AG04450 (cell line): ENCODE data around the gene RABL2B. TPM values are rescaled to one million over a fixed set of nuclear protein-coding genes. Genes with fewer than 3 reads are reported as not detected.
"Not testable (repeated sequence)": the region's sequence is repeated elsewhere in the genome, so short reads cannot be mapped to it uniquely, and the experiment has no call there.

Source experiments
- CTCF ChIA-PET: fragments of 300-600, 350-600 bp; formaldehyde crosslinking; extraction: SDS; loops from one replicate; lab custom pipeline; 2022; ENCODE audit warnings: antibody characterized with exemption, inconsistent platforms; lab: Charles Lee
- POLR2A ChIA-PET: fragments of 350-600 bp; formaldehyde crosslinking; extraction: SDS; loops from one replicate; lab custom pipeline; 2021; ENCODE audit warnings: antibody characterized with exemption, inconsistent platforms; lab: Yijun Ruan, JAX
- DNase-seq: peaks from one replicate; pipeline ENCODE4 v3.0.0-alpha.2; 2011; ENCODE audit warnings: low read depth, low spot score
- H3K27ac ChIP-seq: one replicate; pipeline ENCODE4 v1.5.1; 2012; ENCODE audit warnings: low read depth, low read length, control low read depth
- H3K27me3 ChIP-seq: one replicate; pipeline ENCODE4 v1.6.0; 2012; ENCODE audit warnings: low read length; ENCODE audit not compliant: control insufficient read depth, insufficient read depth
- H3K4me3 ChIP-seq: 2 replicates; pipeline ENCODE4 v1.5.1; 2011; ENCODE audit warnings: mild to moderate bottlenecking, low read depth, low read length, control low read depth
- H3K9me3 ChIP-seq: 2 replicates; pipeline ENCODE4 v1.5.1; 2012; ENCODE audit warnings: low read length; ENCODE audit not compliant: control insufficient read depth, insufficient read depth
- polyA plus RNA-seq: library from polyadenylated mRNA; depleted of rRNA; stranded (reverse); fragments of >200 nt; gene quantifications from 2 replicates; pipeline ENCODE4 v1.2.3, GENCODE V29; 2011
- TF ChIP-seq, protein P1 (sequence below): IDR thresholded peaks from 2 replicates; pipeline ENCODE4 v1.5.1; 2011; ENCODE audit warnings: low read depth, low read length, control low read depth, inconsistent platforms

RABL2B gene
- polyA plus RNA-seq, 1 experiment = 31.4 TPM

- POLR2A ChIA-PET = not testable (repeated sequence)
- CTCF ChIA-PET = interaction anchor here (1.1 kb wide), 1 partner anchor 15 kb away, joined by 5 read pairs; no protein-coding TSS in a partner anchor
Observed at GRCh38 chr22:50759597-50760341, 23.7 kb downstream of the RABL2B start.

DNA sequence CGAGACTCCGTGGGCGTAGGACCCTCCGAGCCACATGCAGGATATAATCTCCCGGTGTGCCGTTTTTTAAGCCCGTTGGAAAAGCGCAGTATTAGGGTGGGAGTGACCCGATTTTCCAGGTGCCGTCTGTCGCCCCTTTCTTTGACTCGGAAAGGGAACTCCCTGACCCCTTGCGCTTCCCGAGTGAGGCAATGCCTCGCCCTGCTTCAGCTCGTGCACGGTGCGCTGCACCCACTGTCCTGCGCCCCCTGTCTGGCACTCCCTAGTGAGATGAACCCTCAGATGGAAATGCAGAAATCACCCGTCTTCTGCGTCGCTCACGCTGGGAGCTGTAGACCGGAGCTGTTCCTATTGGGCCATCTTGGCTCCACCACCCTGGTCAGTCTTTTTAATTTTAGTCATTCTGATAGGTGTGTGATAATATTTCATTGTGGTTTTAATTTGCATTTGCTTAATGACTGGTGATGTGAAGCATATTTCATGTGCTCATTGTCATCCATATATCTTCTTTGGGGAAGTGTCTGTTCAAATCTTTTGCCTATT, 26.4 kb downstream of the RABL2B start:
- CTCF ChIA-PET = interaction anchor here (0.6 kb wide), 1 partner anchor 24 kb away, joined by 3 read pairs; no protein-coding TSS in a partner anchor
- H3K27me3 ChIP-seq, DNase-seq, H3K9me3 ChIP-seq, POLR2A ChIA-PET: not testable (repeated sequence)
- Histone ChIP-seq H3K27ac (peak overlapping the region; percentile 39), H3K4me3 (peak overlapping the region; percentile 62)
- TF ChIP-seq, protein P1, sequence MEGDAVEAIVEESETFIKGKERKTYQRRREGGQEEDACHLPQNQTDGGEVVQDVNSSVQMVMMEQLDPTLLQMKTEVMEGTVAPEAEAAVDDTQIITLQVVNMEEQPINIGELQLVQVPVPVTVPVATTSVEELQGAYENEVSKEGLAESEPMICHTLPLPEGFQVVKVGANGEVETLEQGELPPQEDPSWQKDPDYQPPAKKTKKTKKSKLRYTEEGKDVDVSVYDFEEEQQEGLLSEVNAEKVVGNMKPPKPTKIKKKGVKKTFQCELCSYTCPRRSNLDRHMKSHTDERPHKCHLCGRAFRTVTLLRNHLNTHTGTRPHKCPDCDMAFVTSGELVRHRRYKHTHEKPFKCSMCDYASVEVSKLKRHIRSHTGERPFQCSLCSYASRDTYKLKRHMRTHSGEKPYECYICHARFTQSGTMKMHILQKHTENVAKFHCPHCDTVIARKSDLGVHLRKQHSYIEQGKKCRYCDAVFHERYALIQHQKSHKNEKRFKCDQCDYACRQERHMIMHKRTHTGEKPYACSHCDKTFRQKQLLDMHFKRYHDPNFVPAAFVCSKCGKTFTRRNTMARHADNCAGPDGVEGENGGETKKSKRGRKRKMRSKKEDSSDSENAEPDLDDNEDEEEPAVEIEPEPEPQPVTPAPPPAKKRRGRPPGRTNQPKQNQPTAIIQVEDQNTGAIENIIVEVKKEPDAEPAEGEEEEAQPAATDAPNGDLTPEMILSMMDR = peak; percentile 27; the same call in 1 of the 2 replicates

More at GRCh38 chr22:50759597-50760341, 23.7 kb downstream of the RABL2B start:
- not testable (repeated sequence) for H3K4me3 ChIP-seq, H3K27me3 ChIP-seq, H3K27ac ChIP-seq, H3K9me3 ChIP-seq
- peak; percentile 24 for DNase-seq

DNA sequence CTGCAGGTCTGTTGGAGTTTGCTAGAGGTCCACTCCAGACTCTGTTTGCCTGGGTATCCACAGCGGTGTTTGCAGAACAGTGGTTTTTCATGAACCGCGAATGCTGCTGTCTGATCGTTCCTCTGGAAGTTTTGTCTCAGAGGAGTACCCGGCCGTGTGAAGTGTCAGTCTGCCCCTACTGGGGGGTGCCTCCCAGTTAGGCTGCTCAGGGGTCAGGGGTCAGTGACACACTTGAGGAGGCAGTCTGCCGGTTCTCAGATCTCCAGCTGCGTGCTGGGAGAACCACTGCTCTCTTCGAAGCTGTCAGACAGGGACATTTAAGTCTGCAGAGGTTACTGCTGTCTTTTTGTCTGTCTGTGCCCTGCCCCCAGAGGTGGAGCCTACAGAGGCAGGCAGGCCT, 27.0 kb downstream of the RABL2B start:
- POLR2A ChIA-PET, H3K27ac ChIP-seq, CTCF ChIA-PET, DNase-seq, H3K27me3 ChIP-seq, H3K9me3 ChIP-seq, H3K4me3 ChIP-seq: not testable (repeated sequence)

- H3K4me3 ChIP-seq, POLR2A ChIA-PET, H3K9me3 ChIP-seq, H3K27ac ChIP-seq, H3K27me3 ChIP-seq, CTCF ChIA-PET, DNase-seq: not testable (repeated sequence)
Observed at GRCh38 chr22:50755251-50755650, 28.2 kb downstream of the RABL2B start.

DNA sequence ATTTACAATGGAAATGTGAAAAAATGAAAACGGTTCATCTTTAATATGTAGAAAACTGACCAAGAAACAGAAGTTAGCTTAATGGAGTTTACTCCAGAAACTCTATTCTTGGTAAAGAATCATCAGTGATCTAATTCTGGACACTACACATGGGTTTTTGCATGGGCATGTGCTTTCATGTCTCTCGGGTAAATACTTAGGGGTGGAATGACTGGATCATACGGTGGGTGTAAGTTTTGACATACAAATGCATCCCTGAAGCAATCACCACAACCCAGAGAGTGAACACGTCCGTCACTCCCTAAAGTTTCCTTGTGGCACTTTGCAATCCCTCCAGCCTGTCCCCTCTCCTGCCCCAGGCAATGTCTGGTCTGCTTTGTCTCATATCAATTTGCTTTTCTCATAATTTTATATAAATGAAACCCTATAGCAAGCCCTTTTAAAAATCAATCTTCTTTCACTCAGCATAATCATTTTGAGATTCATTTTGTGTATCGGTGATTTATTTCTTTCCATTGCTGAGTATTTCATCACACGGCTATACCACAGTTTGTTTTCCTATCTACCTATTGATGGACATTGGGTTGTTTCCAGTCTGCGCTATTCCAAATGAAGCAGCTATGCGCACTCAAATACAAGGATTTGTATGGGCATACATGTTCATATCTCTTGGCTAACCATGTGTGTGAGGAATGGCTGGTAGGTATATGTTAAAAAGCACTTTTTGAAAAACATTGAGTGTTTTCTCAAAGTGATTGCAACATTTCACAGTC, 33.9 kb downstream of the RABL2B start:
- H3K9me3 ChIP-seq, CTCF ChIA-PET, DNase-seq, H3K4me3 ChIP-seq, H3K27ac ChIP-seq, H3K27me3 ChIP-seq, POLR2A ChIA-PET: not testable (repeated sequence)

DNA sequence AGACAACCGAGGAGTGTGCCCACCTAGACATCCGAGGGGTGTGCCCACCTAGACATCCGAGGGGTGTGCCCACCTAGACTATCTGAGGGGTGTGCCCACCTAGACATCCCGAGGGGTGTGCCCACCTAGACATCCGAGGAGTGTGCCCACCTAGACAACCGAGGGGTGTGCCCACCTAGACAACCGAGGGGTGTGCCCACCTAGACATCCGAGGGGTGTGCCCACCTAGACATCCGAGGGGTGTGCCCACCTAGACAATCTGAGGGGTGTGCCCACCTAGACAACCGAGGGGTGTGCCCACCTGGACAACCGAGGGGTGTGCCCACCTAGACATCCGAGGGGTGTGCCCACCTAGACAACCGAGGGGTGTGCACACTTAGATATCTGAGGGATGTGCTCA, 34.8 kb downstream of the RABL2B start:
- CTCF ChIA-PET = not testable (repeated sequence)

DNA sequence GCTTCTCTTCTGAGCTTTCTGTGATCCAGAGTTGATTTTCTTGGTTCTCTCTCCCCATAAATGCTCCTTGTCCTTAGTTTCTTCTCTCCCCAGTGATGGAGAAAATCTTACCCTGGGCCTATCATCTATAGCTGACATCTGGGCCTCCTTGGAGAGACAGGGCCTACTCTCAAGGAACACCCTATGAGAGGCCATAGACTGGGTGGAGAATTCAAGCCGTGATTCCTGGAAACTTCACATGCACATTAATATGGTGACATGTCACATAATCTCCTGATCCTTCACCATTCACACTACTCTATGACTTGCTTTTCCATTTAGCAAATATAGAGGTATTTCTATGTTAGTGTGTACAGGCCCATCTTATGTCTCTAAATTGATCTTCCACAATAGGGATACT, 35.9 kb downstream of the RABL2B start:
- POLR2A ChIA-PET, H3K9me3 ChIP-seq: not testable (repeated sequence)

More for the DNA sequence above, 34.8 kb downstream of the RABL2B start:
- H3K9me3 ChIP-seq, POLR2A ChIA-PET, H3K27ac ChIP-seq, DNase-seq, H3K4me3 ChIP-seq, H3K27me3 ChIP-seq: not testable (repeated sequence)

DNA sequence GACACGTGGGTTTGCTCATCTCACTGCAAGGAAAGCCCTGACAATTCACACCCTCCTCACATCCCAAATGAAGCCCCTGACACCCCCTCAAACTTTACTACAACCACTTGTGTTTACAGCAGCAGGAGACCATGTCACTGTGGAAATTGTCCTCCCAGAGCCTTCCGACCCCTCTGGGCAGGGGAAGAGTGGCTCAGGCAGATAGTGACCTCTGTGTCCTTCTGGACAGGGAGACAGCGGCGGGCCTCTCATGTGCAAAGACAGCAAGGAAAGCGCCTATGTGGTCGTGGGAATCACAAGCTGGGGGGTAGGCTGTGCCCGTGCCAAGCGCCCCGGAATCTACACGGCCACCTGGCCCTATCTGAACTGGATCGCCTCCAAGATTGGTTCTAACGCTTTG, 39.0 kb downstream of the RABL2B start:
- POLR2A ChIA-PET, DNase-seq, H3K4me3 ChIP-seq, H3K27me3 ChIP-seq, H3K9me3 ChIP-seq, H3K27ac ChIP-seq, CTCF ChIA-PET: not testable (repeated sequence)

More for the DNA sequence above, 35.9 kb downstream of the RABL2B start:
- CTCF ChIA-PET, H3K27me3 ChIP-seq, DNase-seq, H3K4me3 ChIP-seq, H3K27ac ChIP-seq: not testable (repeated sequence)

DNA sequence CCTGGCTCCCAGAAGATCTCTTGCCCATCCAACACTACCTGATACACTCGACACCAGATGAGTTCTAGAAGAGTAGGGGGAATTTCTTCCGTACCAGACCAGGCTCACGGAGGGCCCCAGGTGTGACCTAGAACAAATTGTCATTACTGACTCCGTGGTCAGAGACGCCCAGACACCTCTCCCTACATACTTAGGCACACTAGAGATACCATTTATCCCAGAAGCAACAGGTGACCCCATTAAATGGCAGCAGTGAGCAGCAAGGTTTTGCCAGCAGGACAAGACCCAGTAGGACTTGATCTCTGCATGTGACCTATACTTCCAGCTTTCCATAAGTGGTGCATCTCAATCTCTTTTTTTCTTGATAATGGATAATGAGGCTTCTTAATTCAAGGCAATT, 42.7 kb downstream of the RABL2B start:
- CTCF ChIA-PET, POLR2A ChIA-PET, DNase-seq, H3K4me3 ChIP-seq, H3K9me3 ChIP-seq, H3K27ac ChIP-seq: not testable (repeated sequence)
- H3K27me3 ChIP-seq = peaks cover 24% of the 10 kb centered on the region
